ENCODE results near the gene WNT11. TPM values are rescaled to one million over a fixed set of nuclear protein-coding genes. Genes with fewer than 3 reads are reported as not detected.

WNT11 gene
- total RNA-seq, 6 experiments from 2014 or later = 2.8 to 13.1 (median 5.5) TPM

GRCh38 chr11:76159983-76160661 lies 46.2 kb downstream of the WNT11 start:
- H3K27ac ChIP-seq = no peak overlapping the region
- DNase-seq (peak in 1 of 3 donors; percentile 27), ATAC-seq (no peak)
- 68% methylated on average over 11 of the region's 14 CpGs for WGBS (ENCODE audit: insufficient coverage, low coverage, low lambda C conversion rate, missing lambda C conversion rate)
- H3K4me3 ChIP-seq = no peak overlapping the region
- no peaks in the 10 kb centered on the region for H3K36me3 ChIP-seq
- no peaks in the 10 kb centered on the region for H3K27me3 ChIP-seq
- intact Hi-C loops (cut with DNase I) = loop anchor here (5.0 to 10.0 kb wide), 2 partner anchors 253 to 265 kb away; no protein-coding TSS in a partner anchor
- no peaks in the 10 kb centered on the region for H3K4me1 ChIP-seq
- no peaks in the 10 kb centered on the region for H3K9me3 ChIP-seq
- no peak for TF ChIP-seq CTCF (IDR thresholded peaks at IDR 0.05)
- TF ChIP-seq POLR2A (IDR thresholded peaks at IDR 0.05) = no peak

GRCh38 chr11:76159303-76159937 lies 46.9 kb downstream of the WNT11 start:
- WGBS (ENCODE audit: insufficient coverage, low coverage, low lambda C conversion rate, missing lambda C conversion rate) = 66% methylated on average over 8 of the region's 14 CpGs
- H3K27ac ChIP-seq = no peak overlapping the region
- H3K9me3 ChIP-seq = no peaks in the 10 kb centered on the region
- intact Hi-C loops (cut with DNase I) = loop anchor here (5.0 to 10.0 kb wide), 2 partner anchors 252 to 265 kb away; no protein-coding TSS in a partner anchor
- TF ChIP-seq CTCF (IDR thresholded peaks at IDR 0.05) (no peak), POLR2A (IDR thresholded peaks at IDR 0.05) (no peak)
- no peaks in the 10 kb centered on the region for H3K27me3 ChIP-seq
- no peaks in the 10 kb centered on the region for H3K4me1 ChIP-seq
- H3K36me3 ChIP-seq = no peaks in the 10 kb centered on the region
- DNase-seq (peak in 1 of 3 donors; percentile 27), ATAC-seq (no peak)
- H3K4me3 ChIP-seq = no peak overlapping the region

GRCh38 chr11:76158394-76159302 lies 47.7 kb downstream of the WNT11 start:
- DNase-seq (peak in 1 of 3 donors; percentile 33), ATAC-seq (no peak)
- Histone ChIP-seq H3K9me3 (no peaks in the 10 kb centered on the region), H3K27me3 (no peaks in the 10 kb centered on the region), H3K27ac (no peak overlapping the region), H3K4me1 (no peaks in the 10 kb centered on the region), H3K4me3 (no peak overlapping the region), H3K36me3 (no peaks in the 10 kb centered on the region)
- WGBS (ENCODE audit: insufficient coverage, low coverage, low lambda C conversion rate, missing lambda C conversion rate) = 91% methylated on average over 9 of the region's 24 CpGs
- TF ChIP-seq CTCF (IDR thresholded peaks at IDR 0.05) (no peak), POLR2A (IDR thresholded peaks at IDR 0.05) (no peak)
- intact Hi-C loops (cut with DNase I) = loop anchor here (5.0 to 10.0 kb wide), 2 partner anchors 251 to 264 kb away; no protein-coding TSS in a partner anchor

DNA sequence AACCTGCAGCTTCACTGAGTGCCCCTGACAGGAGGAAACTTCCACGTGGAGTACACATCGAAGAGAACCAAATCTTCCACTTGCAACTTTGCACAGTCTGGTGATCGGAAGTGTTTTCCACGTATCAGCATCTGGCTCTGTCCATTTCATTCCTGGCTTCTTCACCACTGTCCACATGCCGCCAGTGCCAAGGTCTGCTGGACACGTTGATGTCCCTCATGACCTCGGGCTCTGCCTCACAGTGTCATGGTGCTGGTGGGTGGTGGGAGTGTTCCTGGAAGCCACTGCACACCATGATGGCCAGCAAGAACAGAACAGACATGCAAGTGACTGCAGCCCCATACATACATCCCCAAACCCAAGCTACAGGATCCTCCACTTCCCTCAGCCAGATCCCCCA lies 48.4 kb downstream of the WNT11 start:
- Histone ChIP-seq H3K27me3 (no peaks in the 10 kb centered on the region), H3K4me3 (no peak overlapping the region), H3K9me3 (no peaks in the 10 kb centered on the region), H3K4me1 (peaks cover 0 to under 1% (median 0%) of the 10 kb centered on the region in 4 donors), H3K27ac (no peak overlapping the region), H3K36me3 (no peaks in the 10 kb centered on the region)
- intact Hi-C loops (cut with DNase I) = loop anchor here (5.0 to 10.0 kb wide), 2 partner anchors 251 to 263 kb away; no protein-coding TSS in a partner anchor
- 64% methylated on average over 7 of the region's 7 CpGs for WGBS (ENCODE audit: insufficient coverage, low coverage, low lambda C conversion rate, missing lambda C conversion rate)
- no peak for TF ChIP-seq POLR2A (IDR thresholded peaks at IDR 0.05)
- no peak for TF ChIP-seq CTCF (IDR thresholded peaks at IDR 0.05)
- ATAC-seq (no peak), DNase-seq (no peak)
